HG03135 (cell line): ENCODE data around the gene CLDN6.

Source experiments
- ATAC-seq: cut with Tn5 transposase; IDR thresholded peaks from one replicate; pipeline ENCODE4 v1.9.1; 2021; ENCODE audit warnings: mild to moderate bottlenecking, moderate library complexity; ENCODE audit not compliant: unreplicated experiment

Gene CLDN6

GRCh38 chr16:3015865-3016521, 2.0 kb downstream of the CLDN6 start:
- ATAC-seq, result no peak

GRCh38 chr16:3014971-3015370, 3.0 kb downstream of the CLDN6 start:
- no peak for ATAC-seq

GRCh38 chr16:3013998-3014690, 3.8 kb downstream of the CLDN6 start:
- no peak for ATAC-seq

- ATAC-seq, result no peak
Measured at GRCh38 chr16:3013491-3013951, 4.5 kb downstream of the CLDN6 start.

- ATAC-seq, result no peak
Measured at GRCh38 chr16:3012828-3013420, 5.1 kb downstream of the CLDN6 start, which contains the start of gene CLDN9. Gene CLDN9 (plus strand): TSS chr16:3012923. CDS start chr16:3013363, 440 bp downstream.

- no peak for ATAC-seq
Measured at GRCh38 chr16:3012246-3012645, 5.7 kb downstream of the CLDN6 start.

GRCh38 chr16:3010510-3010909, 7.5 kb downstream of the CLDN6 start:
- no peak for ATAC-seq

- no peak for ATAC-seq
Measured at GRCh38 chr16:3009568-3010390, 8.2 kb downstream of the CLDN6 start.

GRCh38 chr16:3008690-3009037, 9.3 kb downstream of the CLDN6 start:
- no peak for ATAC-seq

- ATAC-seq, result no peak
Measured at GRCh38 chr16:3007957-3008689, 9.9 kb downstream of the CLDN6 start.

- no peak for ATAC-seq
Measured at GRCh38 chr16:3007059-3007956, 10.7 kb downstream of the CLDN6 start.

GRCh38 chr16:3004781-3005284, 13.2 kb downstream of the CLDN6 start:
- no peak for ATAC-seq

- ATAC-seq, result peak; percentile 18
Measured at GRCh38 chr16:3004319-3004718, 13.7 kb downstream of the CLDN6 start.

GRCh38 chr16:3003582-3004270, 14.3 kb downstream of the CLDN6 start:
- ATAC-seq, result peak; percentile 89

- ATAC-seq, result no peak
Measured at GRCh38 chr16:3001316-3001715, 16.7 kb downstream of the CLDN6 start.

- ATAC-seq, result no peak
Measured at GRCh38 chr16:3000540-3000939, 17.4 kb downstream of the CLDN6 start.

GRCh38 chr16:2999929-3000328, 18.1 kb downstream of the CLDN6 start:
- no peak for ATAC-seq

- no peak for ATAC-seq
Measured at GRCh38 chr16:2996298-2996697, 21.7 kb downstream of the CLDN6 start.
